GM21717 (cell line): ENCODE measurements around the gene CHN2.

Experiments used
- ATAC-seq: cut with Tn5 transposase; IDR thresholded peaks from one replicate; pipeline ENCODE4 v1.9.1; 2021; ENCODE audit warnings: mild to moderate bottlenecking, moderate library complexity; ENCODE audit not compliant: unreplicated experiment

Gene CHN2

GRCh38 chr7:29304756-29305155 is 110.2 kb downstream of the CHN2 start:
- ATAC-seq: no peak

GRCh38 chr7:29306319-29306991 is 111.9 kb downstream of the CHN2 start:
- ATAC-seq: no peak

GRCh38 chr7:29308424-29308823 is 113.8 kb downstream of the CHN2 start:
- no peak for ATAC-seq

- ATAC-seq: no peak
Observed at GRCh38 chr7:29309041-29309854, 114.7 kb downstream of the CHN2 start.

- no peak for ATAC-seq
Observed at GRCh38 chr7:29310625-29311024, 116.0 kb downstream of the CHN2 start.

- ATAC-seq: no peak
Observed at GRCh38 chr7:29311314-29311713, 116.7 kb downstream of the CHN2 start.

GRCh38 chr7:29314148-29314547 is 119.6 kb downstream of the CHN2 start:
- no peak for ATAC-seq

- no peak for ATAC-seq
Observed at GRCh38 chr7:29315122-29315891, 120.7 kb downstream of the CHN2 start.

GRCh38 chr7:29315892-29316270 is 121.3 kb downstream of the CHN2 start:
- no peak for ATAC-seq

GRCh38 chr7:29316926-29317325 is 122.4 kb downstream of the CHN2 start:
- ATAC-seq: no peak

- no peak for ATAC-seq
Observed at GRCh38 chr7:29318853-29319718, 124.5 kb downstream of the CHN2 start.

GRCh38 chr7:29319719-29320521 is 125.3 kb downstream of the CHN2 start:
- no peak for ATAC-seq

- ATAC-seq: no peak
Observed at GRCh38 chr7:29320577-29320976, 126.0 kb downstream of the CHN2 start.

- ATAC-seq: no peak
Observed at GRCh38 chr7:29322023-29322712, 127.6 kb downstream of the CHN2 start.

GRCh38 chr7:29325476-29325875 is 130.9 kb downstream of the CHN2 start:
- ATAC-seq: no peak

- ATAC-seq: no peak
Observed at GRCh38 chr7:29326864-29327263, 132.3 kb downstream of the CHN2 start.

GRCh38 chr7:29327455-29327854 is 132.9 kb downstream of the CHN2 start:
- ATAC-seq: no peak

GRCh38 chr7:29328045-29328444 is 133.5 kb downstream of the CHN2 start:
- no peak for ATAC-seq

GRCh38 chr7:29328811-29329210 is 134.2 kb downstream of the CHN2 start:
- no peak for ATAC-seq
